ENCODE measurements around the gene NR2F6. TPM values are rescaled to one million over a fixed set of nuclear protein-coding genes. Genes with fewer than 3 reads are reported as not detected.

The NR2F6 gene
- total RNA-seq, 1 donor from 2014 or later = 89.4 TPM

GRCh38 chr19:17237747-17238706, 7.7 kb downstream of the NR2F6 start:
- Histone ChIP-seq H3K27me3 (ENCODE audit: control insufficient read depth, insufficient read depth, low read length) (no peaks in the 10 kb centered on the region), H3K36me3 (ENCODE audit: control insufficient read depth, insufficient read depth, low read length) (peaks cover 6% of the 10 kb centered on the region), H3K4me3 (ENCODE audit: low read depth, low read length) (no peak overlapping the region)
- no peak for DNase-seq (ENCODE audit: low read depth)
- TF ChIP-seq CTCF (IDR thresholded peaks at IDR 0.05; ENCODE audit: insufficient read depth, low read length, poor library complexity, severe bottlenecking) = no peak

GRCh38 chr19:17236811-17237543, 8.7 kb downstream of the NR2F6 start:
- TF ChIP-seq CTCF (IDR thresholded peaks at IDR 0.05; ENCODE audit: insufficient read depth, low read length, poor library complexity, severe bottlenecking) = no peak
- H3K27me3 ChIP-seq (ENCODE audit: control insufficient read depth, insufficient read depth, low read length) = no peaks in the 10 kb centered on the region
- peaks cover 6% of the 10 kb centered on the region for H3K36me3 ChIP-seq (ENCODE audit: control insufficient read depth, insufficient read depth, low read length)
- DNase-seq (ENCODE audit: low read depth) = no peak
- no peak overlapping the region for H3K4me3 ChIP-seq (ENCODE audit: low read depth, low read length)

- no peak for DNase-seq (ENCODE audit: low read depth)
- TF ChIP-seq CTCF (IDR thresholded peaks at IDR 0.05; ENCODE audit: insufficient read depth, low read length, poor library complexity, severe bottlenecking) = no peak
- Histone ChIP-seq H3K27me3 (ENCODE audit: control insufficient read depth, insufficient read depth, low read length) (no peaks in the 10 kb centered on the region), H3K4me3 (ENCODE audit: low read depth, low read length) (peak overlapping the region; percentile 36), H3K36me3 (ENCODE audit: control insufficient read depth, insufficient read depth, low read length) (peaks cover 6% of the 10 kb centered on the region)
Observed at GRCh38 chr19:17235971-17236777, 9.5 kb downstream of the NR2F6 start.

- H3K27me3 ChIP-seq (ENCODE audit: control insufficient read depth, insufficient read depth, low read length) = no peaks in the 10 kb centered on the region
- no peak for TF ChIP-seq CTCF (IDR thresholded peaks at IDR 0.05; ENCODE audit: insufficient read depth, low read length, poor library complexity, severe bottlenecking)
- H3K36me3 ChIP-seq (ENCODE audit: control insufficient read depth, insufficient read depth, low read length) = peaks cover 6% of the 10 kb centered on the region
- DNase-seq (ENCODE audit: low read depth) = no peak
- H3K4me3 ChIP-seq (ENCODE audit: low read depth, low read length) = peak overlapping the region; percentile 36
Observed at GRCh38 chr19:17235300-17235970, 10.3 kb downstream of the NR2F6 start.

GRCh38 chr19:17234911-17235299, 10.8 kb downstream of the NR2F6 start:
- peak overlapping the region; percentile 36 for H3K4me3 ChIP-seq (ENCODE audit: low read depth, low read length)
- no peaks in the 10 kb centered on the region for H3K27me3 ChIP-seq (ENCODE audit: control insufficient read depth, insufficient read depth, low read length)
- peaks cover 6% of the 10 kb centered on the region for H3K36me3 ChIP-seq (ENCODE audit: control insufficient read depth, insufficient read depth, low read length)
- no peak for TF ChIP-seq CTCF (IDR thresholded peaks at IDR 0.05; ENCODE audit: insufficient read depth, low read length, poor library complexity, severe bottlenecking)
- no peak for DNase-seq (ENCODE audit: low read depth)

All from kidney epithelial cell (primary cell).